ENCODE data around the gene ACBD6. TPM values are rescaled to one million over a fixed set of nuclear protein-coding genes. Genes with fewer than 3 reads are reported as not detected.

ACBD6 gene
- total and polyA plus RNA-seq, 2 experiments from 2014 or later: 36.3 to 45.8 TPM

- Histone ChIP-seq H3K4me3 (no peak overlapping the region), H3K27me3 (no peaks in the 10 kb centered on the region), H3K9me2 (replicated peaks; ENCODE audit: insufficient read depth) (no peaks in the 10 kb centered on the region), H3K9me3 (ENCODE audit: low read depth) (peaks cover 21% of the 10 kb centered on the region), H2AFZ (no peak overlapping the region), H3K4me1 (ENCODE audit: insufficient read depth) (no peaks in the 10 kb centered on the region), H3K79me2 (peaks cover 37% of the 10 kb centered on the region), H3K36me3 (replicated peaks; ENCODE audit: insufficient read depth, low read depth) (no peaks in the 10 kb centered on the region), H3K4me2 (no peak overlapping the region), H4K20me1 (ENCODE audit: insufficient read depth, poor library complexity, severe bottlenecking) (no peaks in the 10 kb centered on the region), H3K27ac (no peak overlapping the region)
- no peak for DNase-seq (ENCODE audit: low spot score)
- 98% methylated on average over 3 of the region's 3 CpGs for WGBS (ENCODE audit: low lambda C conversion rate, missing lambda C conversion rate)
- no peak for TF ChIP-seq EZH2phosphoT487 (IDR thresholded peaks at IDR 0.05; ENCODE audit: low read depth, severe bottlenecking, unreplicated experiment)
- TF ChIP-seq EZH2 (IDR thresholded peaks at IDR 0.05; ENCODE audit: borderline replicate concordance): no peak
- no peak for TF ChIP-seq CTCF (IDR thresholded peaks at IDR 0.05; ENCODE audit: poor library complexity)
These were observed 125.6 kb downstream of the ACBD6 start for GRCh38 chr1:180376800-180377199.

GRCh38 chr1:180376253-180376652 is 126.1 kb downstream of the ACBD6 start:
- peaks cover 33% of the 10 kb centered on the region for H3K79me2 ChIP-seq
- no peaks in the 10 kb centered on the region for H3K36me3 ChIP-seq (replicated peaks; ENCODE audit: insufficient read depth, low read depth)
- no peak for DNase-seq (ENCODE audit: low spot score)
- no peak overlapping the region for H3K27ac ChIP-seq
- no peaks in the 10 kb centered on the region for H4K20me1 ChIP-seq (ENCODE audit: insufficient read depth, poor library complexity, severe bottlenecking)
- H3K4me2 ChIP-seq: no peak overlapping the region
- peaks cover 21% of the 10 kb centered on the region for H3K9me3 ChIP-seq (ENCODE audit: low read depth)
- H3K27me3 ChIP-seq: no peaks in the 10 kb centered on the region
- H2AFZ ChIP-seq: no peak overlapping the region
- H3K9me2 ChIP-seq (replicated peaks; ENCODE audit: insufficient read depth): no peaks in the 10 kb centered on the region
- H3K4me3 ChIP-seq: no peak overlapping the region
- 100% methylated on average over 1 of the region's 1 CpG for WGBS (ENCODE audit: low lambda C conversion rate, missing lambda C conversion rate)
- H3K4me1 ChIP-seq (ENCODE audit: insufficient read depth): no peaks in the 10 kb centered on the region
- no peak for TF ChIP-seq CTCF (IDR thresholded peaks at IDR 0.05; ENCODE audit: poor library complexity)
- no peak for TF ChIP-seq EZH2 (IDR thresholded peaks at IDR 0.05; ENCODE audit: borderline replicate concordance)
- no peak for TF ChIP-seq EZH2phosphoT487 (IDR thresholded peaks at IDR 0.05; ENCODE audit: low read depth, severe bottlenecking, unreplicated experiment)

GRCh38 chr1:180372728-180373127 is 129.6 kb downstream of the ACBD6 start:
- TF ChIP-seq CTCF (IDR thresholded peaks at IDR 0.05; ENCODE audit: poor library complexity) (no peak), EZH2 (IDR thresholded peaks at IDR 0.05; ENCODE audit: borderline replicate concordance) (no peak), EZH2phosphoT487 (IDR thresholded peaks at IDR 0.05; ENCODE audit: low read depth, severe bottlenecking, unreplicated experiment) (no peak)
- Histone ChIP-seq H3K4me1 (ENCODE audit: insufficient read depth) (no peaks in the 10 kb centered on the region), H3K79me2 (peaks cover 4% of the 10 kb centered on the region), H4K20me1 (ENCODE audit: insufficient read depth, poor library complexity, severe bottlenecking) (no peaks in the 10 kb centered on the region), H3K27me3 (no peaks in the 10 kb centered on the region), H3K4me3 (no peak overlapping the region), H3K9me2 (replicated peaks; ENCODE audit: insufficient read depth) (no peaks in the 10 kb centered on the region), H3K27ac (no peak overlapping the region), H2AFZ (no peak overlapping the region), H3K36me3 (replicated peaks; ENCODE audit: insufficient read depth, low read depth) (no peaks in the 10 kb centered on the region), H3K9me3 (ENCODE audit: low read depth) (no peaks in the 10 kb centered on the region), H3K4me2 (no peak overlapping the region)
- DNase-seq (ENCODE audit: low spot score): no peak
- 96% methylated on average over 4 of the region's 4 CpGs for WGBS (ENCODE audit: low lambda C conversion rate, missing lambda C conversion rate)

GRCh38 chr1:180370597-180370996 is 131.8 kb downstream of the ACBD6 start:
- Histone ChIP-seq H3K36me3 (replicated peaks; ENCODE audit: insufficient read depth, low read depth) (no peaks in the 10 kb centered on the region), H3K79me2 (peaks cover 4% of the 10 kb centered on the region), H3K27ac (no peak overlapping the region), H3K9me3 (ENCODE audit: low read depth) (no peaks in the 10 kb centered on the region), H4K20me1 (ENCODE audit: insufficient read depth, poor library complexity, severe bottlenecking) (no peaks in the 10 kb centered on the region), H3K9me2 (replicated peaks; ENCODE audit: insufficient read depth) (no peaks in the 10 kb centered on the region), H3K4me2 (no peak overlapping the region), H2AFZ (no peak overlapping the region), H3K4me1 (ENCODE audit: insufficient read depth) (no peaks in the 10 kb centered on the region), H3K4me3 (no peak overlapping the region), H3K27me3 (no peaks in the 10 kb centered on the region)
- 100% methylated on average over 1 of the region's 1 CpG for WGBS (ENCODE audit: low lambda C conversion rate, missing lambda C conversion rate)
- no peak for DNase-seq (ENCODE audit: low spot score)
- no peak for TF ChIP-seq CTCF (IDR thresholded peaks at IDR 0.05; ENCODE audit: poor library complexity)
- no peak for TF ChIP-seq EZH2 (IDR thresholded peaks at IDR 0.05; ENCODE audit: borderline replicate concordance)

All from hepatocyte (in vitro differentiated cells).